ENCODE measurements around the gene TBCEL.
"Not testable (repeated sequence)": the region's sequence is repeated elsewhere in the genome, so short reads cannot be mapped to it uniquely, and the experiment has no call there.

The TBCEL gene

DNA sequence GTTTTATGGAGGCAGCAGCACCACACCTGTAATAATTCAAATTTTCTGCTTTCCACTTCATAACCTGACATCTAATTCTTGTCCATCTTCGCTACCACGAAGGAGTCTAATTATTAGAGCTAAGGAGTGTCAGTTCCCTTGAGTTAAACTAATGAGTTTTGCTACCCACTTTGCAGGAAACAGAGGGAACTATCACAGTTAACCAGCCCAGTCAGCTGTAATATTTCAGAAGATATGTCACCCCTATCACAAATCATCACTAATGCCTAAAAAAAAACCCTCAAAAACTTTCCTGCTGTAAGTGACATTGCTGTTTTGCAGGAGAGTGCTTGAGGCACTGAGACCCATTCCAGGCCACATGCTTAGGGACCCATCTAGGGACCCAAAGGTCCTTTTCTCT lies 85.6 kb downstream of the TBCEL start:
- no peak for FAIRE-seq

DNA sequence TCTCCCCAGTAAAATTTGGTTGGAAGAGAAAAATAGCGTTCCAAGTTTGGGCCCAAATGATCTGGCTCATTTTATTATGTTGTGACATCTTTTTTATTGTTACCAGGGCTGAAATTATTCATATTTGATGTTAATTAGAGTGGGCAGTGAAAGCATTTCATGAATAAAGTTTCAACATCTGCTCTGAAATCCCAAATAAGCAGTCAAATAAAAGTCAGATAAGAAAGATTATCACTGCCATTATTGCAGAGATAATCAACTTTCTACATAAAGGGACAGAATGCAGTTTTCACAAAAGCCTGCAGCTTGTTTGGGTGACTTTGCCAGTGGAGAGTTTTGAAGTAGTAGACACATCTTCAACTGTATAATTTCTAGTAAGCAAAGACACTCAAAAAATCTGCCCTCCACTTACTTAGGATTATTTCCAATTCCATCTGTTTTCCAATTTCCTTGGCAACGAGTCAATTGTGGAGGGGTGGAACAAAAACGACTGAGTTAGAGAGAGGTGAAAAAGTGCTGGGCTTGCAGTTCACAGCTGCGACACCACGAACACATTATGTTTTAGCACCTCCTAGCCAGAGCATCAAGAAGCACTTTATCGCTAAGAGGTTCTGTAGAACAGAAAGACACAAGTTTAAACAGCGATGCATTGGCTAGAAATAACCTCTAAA lies 86.1 kb downstream of the TBCEL start:
- FAIRE-seq: no peak

GRCh38 chr11:121110871-121111724 lies 87.2 kb downstream of the TBCEL start:
- FAIRE-seq: no peak

- peak; percentile 93 for FAIRE-seq
These were observed 88.9 kb downstream of the TBCEL start for GRCh38 chr11:121112498-121113455.

- no peak for FAIRE-seq
These were observed 89.7 kb downstream of the TBCEL start for GRCh38 chr11:121113611-121114010.

DNA sequence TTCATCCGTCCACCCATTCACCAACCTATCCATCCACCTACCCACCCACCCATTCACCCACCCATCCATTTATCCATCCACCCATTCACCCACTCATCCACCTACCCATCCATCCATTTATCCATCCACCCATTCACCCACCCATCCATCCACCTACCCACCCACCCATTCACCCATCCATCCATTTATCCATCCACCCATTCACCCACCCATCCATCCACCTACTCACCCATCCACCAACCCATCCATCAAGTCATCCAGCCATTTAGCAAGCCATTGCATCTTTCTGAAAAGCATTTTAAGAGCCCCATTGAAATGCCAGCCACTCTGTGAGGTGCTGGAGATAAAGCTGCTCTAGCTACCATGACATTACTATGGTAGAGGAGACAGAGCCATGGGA lies 91.1 kb downstream of the TBCEL start:
- FAIRE-seq: not testable (repeated sequence)

GRCh38 chr11:121117788-121118187 lies 93.9 kb downstream of the TBCEL start:
- no peak for FAIRE-seq

GRCh38 chr11:121119440-121119839 lies 95.5 kb downstream of the TBCEL start:
- FAIRE-seq: no peak

DNA sequence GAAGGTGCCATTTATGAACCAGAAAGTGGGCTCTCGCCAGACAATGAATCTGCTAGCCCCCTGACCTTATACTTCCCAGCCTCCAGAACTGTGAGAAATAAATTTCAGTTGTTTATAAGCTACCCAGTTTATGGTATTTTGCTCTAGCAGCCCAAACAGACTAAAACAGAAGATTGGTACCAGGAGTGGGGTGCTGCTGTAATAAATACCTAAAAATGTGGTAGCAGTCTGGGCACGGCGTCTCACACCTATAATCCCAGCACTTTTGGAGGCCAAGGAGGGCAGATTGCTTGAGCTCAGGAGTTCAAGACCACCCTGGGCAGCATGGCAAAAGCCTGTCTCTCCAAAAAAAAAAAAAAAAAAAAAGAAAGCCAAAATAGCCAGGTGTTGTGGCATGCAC lies 98.4 kb downstream of the TBCEL start:
- FAIRE-seq: no peak

DNA sequence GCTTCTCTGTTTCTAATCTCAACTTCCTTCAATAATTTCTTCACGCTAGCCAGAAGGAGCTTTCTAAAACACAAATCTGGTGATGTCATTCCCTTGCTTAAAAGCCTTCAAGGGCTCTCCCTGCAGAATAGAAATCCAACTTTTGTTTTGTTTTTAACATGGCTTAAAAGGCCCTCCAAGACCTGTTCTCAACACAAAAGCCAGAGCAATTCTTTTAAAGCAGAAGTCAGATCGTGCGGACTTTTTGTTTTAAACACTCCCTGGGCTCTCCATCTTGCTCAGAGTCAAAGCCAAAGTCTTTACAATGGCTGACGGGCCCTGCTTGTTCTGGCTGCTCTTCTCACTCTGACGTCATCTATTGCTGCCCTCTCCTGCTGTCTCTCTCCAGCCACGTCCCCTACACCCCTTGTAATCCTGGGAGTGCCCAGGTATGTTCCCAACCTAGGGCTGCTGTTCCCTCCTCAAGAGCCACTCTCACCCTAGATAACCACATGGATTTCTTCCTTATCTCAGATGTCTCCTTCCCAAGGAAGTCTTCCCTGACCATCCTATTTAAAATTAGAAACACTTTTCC lies 99.7 kb downstream of the TBCEL start:
- no peak for FAIRE-seq

GRCh38 chr11:121127809-121128208 lies 103.9 kb downstream of the TBCEL start:
- FAIRE-seq: no peak

DNA sequence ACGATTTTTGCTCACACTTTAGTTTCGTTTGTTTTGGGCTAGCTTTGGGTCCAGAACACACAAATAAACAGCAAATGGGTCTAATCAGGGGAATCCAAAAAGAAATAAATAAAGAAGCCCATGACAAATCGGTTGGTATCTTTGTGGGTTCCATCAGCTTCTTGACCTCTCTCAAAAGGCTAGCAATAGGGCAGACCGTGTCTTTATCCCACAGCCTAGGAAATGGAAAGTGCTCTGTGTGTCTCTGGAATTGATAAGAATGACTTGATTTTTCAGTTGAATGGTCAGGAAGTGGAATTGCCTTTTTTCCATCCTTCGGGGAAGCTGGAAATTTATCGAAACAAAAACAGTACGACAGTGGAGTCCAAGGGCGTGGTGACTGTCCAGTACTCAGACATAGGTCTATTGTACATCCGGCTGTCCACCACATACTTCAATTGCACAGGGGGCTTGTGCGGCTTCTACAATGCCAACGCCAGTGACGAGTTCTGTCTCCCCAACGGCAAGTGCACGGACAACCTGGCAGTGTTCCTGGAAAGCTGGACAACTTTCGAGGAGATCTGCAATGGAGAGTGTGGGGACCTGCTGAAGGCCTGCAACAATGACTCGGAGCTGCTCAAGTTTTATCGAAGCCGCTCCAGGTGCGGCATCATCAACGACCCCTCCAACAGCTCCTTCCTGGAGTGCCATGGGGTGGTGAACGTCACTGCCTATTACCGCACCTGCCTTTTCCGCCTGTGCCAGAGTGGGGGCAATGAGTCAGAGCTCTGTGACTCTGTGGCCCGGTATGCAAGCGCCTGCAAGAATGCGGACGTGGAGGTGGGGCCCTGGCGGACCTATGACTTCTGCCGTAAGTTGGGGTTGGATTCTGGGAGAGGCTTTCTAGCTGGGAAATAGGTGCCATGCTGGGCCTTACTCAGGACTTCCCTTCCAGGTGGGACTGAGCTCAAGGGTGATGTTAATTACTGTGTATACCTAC lies 105.7 kb downstream of the TBCEL start:
- FAIRE-seq: no peak

DNA sequence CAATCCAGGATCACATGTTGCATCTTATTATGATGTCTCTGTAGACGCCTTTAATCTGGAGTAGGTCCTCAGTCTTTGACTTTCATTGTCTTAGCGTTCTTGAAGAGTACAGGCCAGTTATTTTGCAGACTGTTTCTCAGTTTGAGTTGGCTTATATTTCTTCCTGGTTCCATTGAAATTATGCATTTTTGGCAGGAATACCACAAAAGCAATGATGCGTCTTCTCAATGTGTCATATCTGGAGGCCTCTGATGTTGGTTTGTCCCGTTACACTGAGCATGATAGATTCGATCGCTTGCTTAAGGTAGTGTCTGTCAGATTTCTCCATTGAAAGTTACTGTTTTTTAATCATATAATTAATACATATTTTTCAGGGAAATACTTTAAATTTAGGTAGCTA lies 107.8 kb downstream of the TBCEL start:
- no peak for FAIRE-seq

DNA sequence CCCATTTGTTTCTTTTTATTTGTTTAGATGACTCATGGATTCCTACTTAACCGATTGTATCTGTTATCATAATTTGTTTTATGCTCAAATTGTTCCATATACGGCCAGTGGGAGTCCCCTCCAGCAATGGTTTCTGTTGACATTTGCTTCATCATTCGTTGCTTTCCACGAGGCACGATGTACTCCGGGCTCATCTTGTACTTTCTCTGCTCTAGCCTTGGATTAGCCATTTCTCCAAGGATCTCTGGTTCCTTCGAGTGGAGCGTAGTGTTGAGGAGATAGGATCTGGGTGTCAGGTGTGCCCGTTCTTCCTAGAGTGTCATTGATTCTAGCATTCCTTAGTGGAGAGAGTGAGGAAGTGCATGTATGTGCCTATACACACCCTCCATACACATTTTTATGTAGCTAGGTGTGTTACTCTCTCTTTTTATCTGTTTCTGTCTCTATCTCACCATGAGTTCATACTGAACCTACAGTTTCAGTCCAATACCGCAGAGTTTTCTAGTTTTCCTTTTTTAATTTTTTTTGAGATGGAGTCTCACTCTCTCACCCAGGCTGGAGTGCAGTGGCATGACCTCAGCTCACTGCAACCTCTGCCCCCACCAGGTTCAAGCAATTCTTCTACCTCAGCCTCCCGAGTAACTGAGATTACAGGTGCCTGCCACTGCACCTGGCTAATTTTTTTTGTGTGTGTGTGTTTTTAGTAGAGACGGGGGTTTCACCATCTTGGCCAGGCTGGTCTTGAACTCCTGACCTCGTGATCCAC lies 108.5 kb downstream of the TBCEL start:
- no peak for FAIRE-seq

DNA sequence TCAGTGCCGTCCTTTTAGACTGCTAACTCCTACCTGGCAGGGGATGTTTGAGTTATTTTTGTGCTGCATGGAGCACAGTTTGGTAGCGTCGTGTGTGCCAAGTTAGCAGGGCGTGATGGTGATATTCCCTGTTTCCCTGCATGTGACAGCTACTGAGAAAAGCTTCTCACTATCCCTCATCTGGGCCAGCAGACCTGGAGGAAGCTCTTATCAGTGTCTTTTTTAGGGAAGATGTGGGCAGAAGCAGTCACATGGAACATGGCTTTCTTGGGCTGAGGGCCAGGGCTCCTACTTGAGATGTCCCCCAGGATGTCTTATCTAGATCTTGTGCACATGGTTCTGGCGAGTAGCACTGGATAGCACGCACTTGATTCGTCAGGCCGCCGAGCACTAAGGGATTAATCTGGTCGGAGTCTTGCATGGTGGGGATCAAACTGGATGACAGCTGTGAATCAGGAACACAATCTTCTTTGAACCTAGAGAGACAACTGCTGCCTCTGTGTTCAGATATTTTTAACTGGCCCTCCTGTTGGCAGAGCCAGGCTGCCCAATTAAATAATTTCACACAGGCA lies 110.9 kb downstream of the TBCEL start:
- no peak for FAIRE-seq

DNA sequence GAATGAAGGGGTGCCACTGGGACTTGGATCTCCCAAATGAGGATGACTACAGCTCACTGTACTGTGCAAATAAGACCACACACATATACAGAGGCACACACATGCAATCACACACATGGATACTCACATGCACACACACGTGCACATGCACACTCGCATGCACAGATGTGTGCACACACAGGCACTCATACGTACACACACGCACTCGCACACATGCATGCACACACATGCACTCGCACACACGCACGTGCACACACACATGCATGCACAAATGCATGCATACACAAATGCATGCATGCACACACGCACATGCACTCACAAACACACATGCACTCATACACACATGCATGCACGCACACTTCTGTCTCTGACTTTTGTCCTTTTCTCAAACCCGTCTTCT lies 113.1 kb downstream of the TBCEL start:
- no peak for FAIRE-seq

- no peak for FAIRE-seq
These were observed 114.4 kb downstream of the TBCEL start for GRCh38 chr11:121138259-121138658.

DNA sequence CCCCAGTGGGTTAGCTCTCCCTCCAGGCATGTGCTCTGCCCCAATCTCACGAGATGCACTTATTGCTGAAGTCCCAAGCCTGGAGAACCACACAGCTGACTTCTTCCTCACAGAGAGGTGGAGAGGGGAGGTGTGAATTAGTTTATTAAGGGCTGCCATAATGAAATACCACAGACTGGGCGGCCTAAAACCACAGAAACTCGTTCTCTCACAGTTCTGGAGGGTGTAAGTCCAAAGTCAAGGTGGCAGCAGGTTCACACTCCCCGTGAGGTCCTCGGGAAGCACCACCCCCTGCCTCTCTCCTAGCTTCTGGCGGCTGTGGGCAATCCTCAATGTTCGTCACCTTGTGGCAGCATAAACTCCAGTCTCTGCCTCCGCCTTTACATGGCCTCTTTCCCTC lies 116.5 kb downstream of the TBCEL start:
- FAIRE-seq: no peak
